T47D (cell line): Measurements from ENCODE around the gene ENGASE.

Experiments used
- DNase-seq, 2 experiments: peaks; one replicate each; pipeline versions ENCODE4 v3.0.0 to v3.0.0-alpha.2; 2011 to 2012; ENCODE audit warnings: low read depth in 1 of 2, low spot score in 1 of 2
- JUND ChIP-seq: IDR thresholded peaks from 2 replicates; pipeline ENCODE4 v1.6.1; 2012; ENCODE audit warnings: low read depth
- in situ Hi-C: cut with HindIII; loops from 2 replicates; pipeline ENCODE4 v1.10.0; 2016; ENCODE audit warnings: low sequenced_read_pairs, low pct_unique_long_range_greater_than_20kb

ENGASE gene

GRCh38 chr17:79042421-79043190, 32.0 kb upstream of the ENGASE start:
- in situ Hi-C loops, result no loop called here
- peak; percentile 87 to 91 for DNase-seq
- no peak for TF ChIP-seq JUND

GRCh38 chr17:79043191-79043930, 31.3 kb upstream of the ENGASE start:
- no peak for TF ChIP-seq JUND
- DNase-seq, result no peak
- in situ Hi-C loops, result no loop called here

GRCh38 chr17:79043931-79044320, 30.7 kb upstream of the ENGASE start:
- TF ChIP-seq JUND, result no peak
- no peak for DNase-seq
- in situ Hi-C loops, result no loop called here

GRCh38 chr17:79044462-79044861, 30.2 kb upstream of the ENGASE start:
- no peak for TF ChIP-seq JUND
- in situ Hi-C loops, result no loop called here

GRCh38 chr17:79045001-79045729, 29.5 kb upstream of the ENGASE start:
- DNase-seq, result no peak
- in situ Hi-C loops, result no loop called here
- TF ChIP-seq JUND, result no peak

More at GRCh38 chr17:79044462-79044861, 30.2 kb upstream of the ENGASE start:
- DNase-seq, result no peak

- in situ Hi-C loops, result no loop called here
- no peak for TF ChIP-seq JUND
- DNase-seq, result peak; percentile 81 to 88
These were observed 28.8 kb upstream of the ENGASE start for GRCh38 chr17:79045842-79046196.

- no peak for DNase-seq
- in situ Hi-C loops, result no loop called here
- no peak for TF ChIP-seq JUND
These were observed 28.3 kb upstream of the ENGASE start for GRCh38 chr17:79046197-79046915.

GRCh38 chr17:79046916-79047280, 27.7 kb upstream of the ENGASE start:
- no peak for TF ChIP-seq JUND
- DNase-seq, result no peak
- in situ Hi-C loops, result no loop called here

GRCh38 chr17:79047291-79047920, 27.2 kb upstream of the ENGASE start:
- DNase-seq, result no peak
- no peak for TF ChIP-seq JUND
- in situ Hi-C loops, result no loop called here

GRCh38 chr17:79047923-79048825, 26.4 kb upstream of the ENGASE start:
- in situ Hi-C loops, result no loop called here
- no peak for TF ChIP-seq JUND
- DNase-seq, result no peak

- in situ Hi-C loops, result no loop called here
- TF ChIP-seq JUND, result no peak
- DNase-seq, result no peak
These were observed 25.5 kb upstream of the ENGASE start for GRCh38 chr17:79048826-79049755.
